ENCODE data around the gene MCRIP1. TPM values are rescaled to one million over a fixed set of nuclear protein-coding genes. Genes with fewer than 3 reads are reported as not detected.

Gene MCRIP1
- total and polyA plus RNA-seq, 2 of the 8 experiments (the other 6 are each of a cell fraction or from before 2014, with no cell fraction given): 103 to 151 TPM

- FAIRE-seq (no peak), DNase-seq (ENCODE audit: low read depth in 1 of 2, low spot score in 2 of 2) (no peak)
- Histone ChIP-seq H4K5ac (ENCODE audit: insufficient read length, low read depth, low read length) (no peak overlapping the region), H3K9ac (replicated peaks in 1 of 4; ENCODE audit: extremely low read depth in 1 of 4, low read depth in 3 of 4, low read length in 3 of 4) (no peak overlapping the region), H4K91ac (replicated peaks; ENCODE audit: insufficient read length, low read length) (no peak overlapping the region), H2BK12ac (ENCODE audit: low read depth, low read length) (no peak overlapping the region), H2BK20ac (ENCODE audit: low read length) (no peak overlapping the region), H3K9me3 (ENCODE audit: insufficient read depth in 2 of 2, low read depth in 1 of 2, low read length in 1 of 2) (no peaks in the 10 kb centered on the region), H4K20me1 (replicated peaks in 1 of 2; ENCODE audit: control insufficient read depth in 1 of 2, insufficient read depth in 2 of 2, low read length in 2 of 2) (peaks cover 0 to 2% of the 10 kb centered on the region in 2 experiments), H3K4ac (replicated peaks; ENCODE audit: insufficient read length, low read depth, low read length) (no peak overlapping the region), H3K23ac (ENCODE audit: insufficient read length) (no peak overlapping the region), H3K27me3 (replicated peaks in 1 of 4; ENCODE audit: control insufficient read depth in 3 of 4, extremely low read depth in 1 of 4, insufficient read depth in 3 of 4, low read length in 3 of 4) (peaks cover 0 to 2% (median 0%) of the 10 kb centered on the region in 4 experiments; a peak in 1 of 7 replicates), H3K14ac (ENCODE audit: insufficient read length) (no peak overlapping the region), H3K79me2 (ENCODE audit: control insufficient read depth in 1 of 2, insufficient read depth in 2 of 2, low read length in 2 of 2) (no peaks in the 10 kb centered on the region), H2AK5ac (ENCODE audit: low read depth, low read length) (no peak overlapping the region), H3K56ac (replicated peaks; ENCODE audit: insufficient read length, low read depth, low read length) (no peak overlapping the region), H2BK5ac (ENCODE audit: low read depth, low read length) (no peak overlapping the region), H3K23me2 (ENCODE audit: low read depth, low read length) (no peaks in the 10 kb centered on the region), H2BK15ac (ENCODE audit: low read length) (no peak overlapping the region), H2BK120ac (replicated peaks; ENCODE audit: low read depth, low read length) (no peak overlapping the region), H3K27ac (ENCODE audit: low read depth, low read length) (no peak overlapping the region), H3K36me3 (ENCODE audit: control insufficient read depth in 2 of 4, insufficient read depth in 4 of 4, low read length in 3 of 4) (no peaks in the 10 kb centered on the region), H4K8ac (ENCODE audit: extremely low read depth, insufficient read depth, low read length) (no peak overlapping the region), H3K18ac (ENCODE audit: extremely low read depth, low read length) (no peak overlapping the region), H3K79me1 (ENCODE audit: low read depth, low read length) (no peaks in the 10 kb centered on the region), H3K4me2 (ENCODE audit: insufficient read depth in 1 of 2, low read depth in 2 of 2, low read length in 2 of 2) (no peak overlapping the region), H3K4me3 (ENCODE audit: extremely low read depth in 1 of 4, insufficient read depth in 2 of 4, low read depth in 3 of 4, low read length in 4 of 4) (no peak overlapping the region), H2AFZ (ENCODE audit: low read length) (no peak overlapping the region), H3K4me1 (replicated peaks in 1 of 4; ENCODE audit: control insufficient read depth in 3 of 4, insufficient read depth in 4 of 4, low read length in 3 of 4) (no peaks in the 10 kb centered on the region; a peak in 1 of 7 replicates)
- CTCF ChIA-PET (ENCODE audit: partially characterized antibody): interaction anchor here (1.2 to 2.8 kb wide), 4 partner anchors 9 to 56 kb away, joined by 3 to 9 read pairs (median 5); no protein-coding TSS in a partner anchor
- WGBS, 2 experiments (ENCODE audit: extremely low coverage in 1 of 2, insufficient coverage in 1 of 2, insufficient read length in 1 of 2, insufficient replicate concordance in 2 of 2, low coverage in 1 of 2, low lambda C conversion rate in 2 of 2, missing lambda C conversion rate in 1 of 2): 94% methylated on average over 15 of the region's 15 CpGs; no CpG with 5 or more reads in 1 of the 2 experiments
- POLR2A ChIA-PET (ENCODE audit: partially characterized antibody): interaction anchor here (0.7 to 1.1 kb wide), 2 partner anchors 16 to 21 kb away, joined by 3 to 5 read pairs; no protein-coding TSS in a partner anchor
- no peak for TF ChIP-seq SP2 (IDR thresholded peaks at IDR 0.05; ENCODE audit: low read length)
- TF ChIP-seq HDAC2 (IDR thresholded peaks at IDR 0.05; ENCODE audit: borderline replicate concordance in 1 of 2, low read depth in 2 of 2, low read length in 2 of 2): no peak
- TF ChIP-seq BCL11A (IDR thresholded peaks at IDR 0.05; ENCODE audit: low read depth in 2 of 2, low read length in 2 of 2): no peak
- TF ChIP-seq ASH2L (IDR thresholded peaks at IDR 0.05; ENCODE audit: low read length): no peak
- no peak for TF ChIP-seq CREB1 (IDR thresholded peaks at IDR 0.05)
- no peak for TF ChIP-seq RAD21 (IDR thresholded peaks at IDR 0.05 in 1 of 2, conservative IDR thresholded peaks at IDR 0.05 in 1 of 2; ENCODE audit: low read depth in 2 of 2, low read length in 2 of 2)
- no peak for TF ChIP-seq SP1 (IDR thresholded peaks at IDR 0.05; ENCODE audit: low read depth, low read length)
- TF ChIP-seq ZNF274 (IDR thresholded peaks at IDR 0.05; ENCODE audit: borderline replicate concordance, extremely low read depth, low read length): no peak
- TF ChIP-seq, protein P1, sequence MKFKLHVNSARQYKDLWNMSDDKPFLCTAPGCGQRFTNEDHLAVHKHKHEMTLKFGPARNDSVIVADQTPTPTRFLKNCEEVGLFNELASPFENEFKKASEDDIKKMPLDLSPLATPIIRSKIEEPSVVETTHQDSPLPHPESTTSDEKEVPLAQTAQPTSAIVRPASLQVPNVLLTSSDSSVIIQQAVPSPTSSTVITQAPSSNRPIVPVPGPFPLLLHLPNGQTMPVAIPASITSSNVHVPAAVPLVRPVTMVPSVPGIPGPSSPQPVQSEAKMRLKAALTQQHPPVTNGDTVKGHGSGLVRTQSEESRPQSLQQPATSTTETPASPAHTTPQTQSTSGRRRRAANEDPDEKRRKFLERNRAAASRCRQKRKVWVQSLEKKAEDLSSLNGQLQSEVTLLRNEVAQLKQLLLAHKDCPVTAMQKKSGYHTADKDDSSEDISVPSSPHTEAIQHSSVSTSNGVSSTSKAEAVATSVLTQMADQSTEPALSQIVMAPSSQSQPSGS (IDR thresholded peaks at IDR 0.05; ENCODE audit: low read length): no peak
- TF ChIP-seq SIRT6 (IDR thresholded peaks at IDR 0.05; ENCODE audit: low read length): no peak
- no peak for TF ChIP-seq SRF (IDR thresholded peaks at IDR 0.05; ENCODE audit: low read depth, low read length)
Measured at GRCh38 chr17:81813371-81813684, 19.8 kb downstream of the MCRIP1 start.

All from H1 (cell line).